GM12891 (cell line): ENCODE results near the gene TUBB1.

Source experiments
- POLR2A ChIP-seq: IDR thresholded peaks from 2 replicates; pipeline ENCODE4 v1.6.1; 2011; ENCODE audit warnings: low read depth, low read length, control low read depth
- SPI1 ChIP-seq: IDR thresholded peaks from 2 replicates; pipeline ENCODE4 v1.6.1; 2011; ENCODE audit warnings: low read depth, low read length, control low read depth

DNA sequence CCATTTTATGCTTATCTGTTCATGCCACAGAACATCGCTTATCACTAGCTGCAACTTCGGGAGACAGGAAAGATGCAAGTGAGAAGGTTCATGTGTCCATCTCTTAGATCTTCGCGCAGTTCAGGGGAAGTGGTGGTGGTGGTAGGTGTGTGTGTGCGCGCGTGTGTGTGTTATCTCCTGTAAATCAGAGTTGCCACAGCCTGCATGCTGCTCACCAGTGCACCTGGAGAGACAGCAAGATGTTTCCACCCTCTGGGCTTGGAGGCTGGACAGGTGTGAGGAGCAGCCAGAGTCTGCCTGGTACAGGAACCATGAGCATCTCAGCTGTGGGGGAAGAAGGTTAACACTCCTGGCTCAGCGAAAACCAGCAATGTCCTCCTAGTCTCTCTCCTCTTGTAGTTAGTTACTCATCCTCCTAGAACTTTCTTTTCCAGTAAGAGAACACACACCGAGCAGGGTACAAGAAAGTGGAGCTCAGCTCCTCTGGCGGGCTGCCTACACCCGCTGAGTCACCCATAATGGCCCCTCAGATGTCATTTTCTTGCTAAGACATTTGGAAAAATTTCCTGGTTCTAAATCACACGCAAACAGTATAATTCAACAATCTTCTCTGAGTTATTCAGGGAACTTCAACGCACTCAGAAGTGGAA lies 5.1 kb upstream of the TUBB1 start:
- TF ChIP-seq POLR2A: no peak
- no peak for TF ChIP-seq SPI1
